Suppressor macrophage treated with lipopolysaccharide for 4 hours (primary cell): ENCODE measurements around the gene ADNP.
"Not testable (repeated sequence)": the region's sequence is repeated elsewhere in the genome, so short reads cannot be mapped to it uniquely, and the experiment has no call there.

Experiments used
- DNase-seq: peaks from one replicate; pipeline ENCODE4 v3.0.0-alpha.2; 2020

The ADNP gene

GRCh38 chr20:50931306-50932015 lies at the start of gene ADNP:
Gene ADNP (minus strand): TSS chr20:50931437. CDS start chr20:50903996, 27,441 bp downstream.
- DNase-seq: peak; percentile 93

- DNase-seq: peak; percentile 95
Observed at GRCh38 chr20:50980071-50980681, 48.9 kb upstream of the ADNP start.

- not testable (repeated sequence) for DNase-seq
Observed at GRCh38 chr20:50978533-50978932, 47.3 kb upstream of the ADNP start.

DNA sequence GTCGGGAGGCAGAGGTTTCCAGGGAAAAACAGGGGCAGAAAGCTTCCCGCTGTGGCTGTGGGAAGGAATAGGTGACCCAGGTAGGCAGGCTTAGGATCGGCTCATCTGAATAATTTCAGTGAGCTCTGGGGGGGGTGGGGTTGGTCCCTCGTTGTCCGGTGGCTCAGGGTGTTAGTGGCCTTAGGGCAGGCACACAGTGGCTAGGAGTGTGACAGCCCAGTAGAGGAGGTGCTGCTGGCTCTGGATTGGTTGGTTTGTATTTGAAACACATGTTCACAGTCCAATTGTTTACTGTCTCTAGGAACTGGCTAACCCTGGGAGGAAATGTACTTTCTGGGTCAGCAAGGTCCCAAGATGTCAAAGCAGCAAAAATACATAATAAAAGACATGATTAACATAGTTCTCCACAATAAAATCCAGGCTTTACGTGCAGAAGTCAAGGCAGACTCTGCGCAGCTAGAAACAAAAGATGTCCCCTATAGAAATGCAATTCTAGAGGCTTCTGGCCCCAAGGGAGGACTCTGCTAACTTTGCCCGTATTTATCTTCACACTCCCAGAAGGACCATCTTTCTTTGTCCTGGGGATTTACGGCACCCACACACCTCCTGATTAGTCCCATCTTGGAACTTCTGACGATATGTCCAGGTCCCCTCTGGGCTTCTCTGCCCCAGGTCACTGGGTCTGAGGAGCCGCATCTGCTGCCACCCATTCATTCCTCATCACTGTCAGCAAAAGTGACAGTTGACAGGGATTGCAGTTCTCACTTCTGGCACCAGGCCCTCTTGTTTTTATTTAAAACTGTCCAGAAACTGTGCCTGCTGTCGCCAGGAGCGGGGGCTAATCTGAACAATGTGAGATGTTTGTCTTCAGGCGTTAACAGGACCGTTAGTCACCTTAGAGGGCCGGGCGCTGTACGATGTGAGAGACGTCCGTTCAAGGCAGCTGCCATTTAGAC lies 46.1 kb upstream of the ADNP start:
- DNase-seq: no peak

DNA sequence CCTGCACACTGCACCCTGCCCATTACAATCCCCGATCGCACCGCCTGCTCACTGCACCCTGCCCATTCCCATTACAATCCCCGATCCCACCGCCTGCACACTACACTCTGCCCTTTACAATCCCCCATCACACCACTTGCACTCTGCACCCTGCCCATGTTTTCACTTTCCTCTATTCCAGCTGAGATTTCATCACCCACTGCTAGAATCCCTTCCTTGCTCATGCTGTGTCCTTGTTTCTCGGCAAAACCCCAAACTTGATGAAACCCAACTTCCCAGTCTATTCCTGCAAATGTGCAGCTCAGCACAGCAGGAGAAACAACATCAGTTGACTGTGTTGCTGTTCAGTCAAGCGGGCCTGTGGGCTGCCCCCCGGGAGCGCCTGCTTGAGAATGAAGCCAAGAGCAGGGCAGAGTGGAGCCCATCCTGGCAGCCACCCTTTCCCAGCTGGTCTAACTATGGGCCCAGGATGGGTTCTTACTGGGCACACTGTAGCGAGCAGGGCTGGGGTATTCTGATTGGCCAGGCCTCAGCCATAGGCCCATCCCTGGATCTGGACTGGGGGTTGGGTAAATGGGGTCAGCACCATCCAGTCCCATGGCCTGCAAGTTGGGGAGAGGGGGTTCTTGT lies 44.6 kb upstream of the ADNP start:
- no peak for DNase-seq

GRCh38 chr20:50969912-50970311 lies 38.7 kb upstream of the ADNP start:
- DNase-seq: no peak

- DNase-seq: no peak
Observed at GRCh38 chr20:50969435-50969834, 38.2 kb upstream of the ADNP start.

GRCh38 chr20:50968289-50968688 lies 37.1 kb upstream of the ADNP start:
- no peak for DNase-seq

- DNase-seq: no peak
Observed at GRCh38 chr20:50967586-50967985, 36.3 kb upstream of the ADNP start.

DNA sequence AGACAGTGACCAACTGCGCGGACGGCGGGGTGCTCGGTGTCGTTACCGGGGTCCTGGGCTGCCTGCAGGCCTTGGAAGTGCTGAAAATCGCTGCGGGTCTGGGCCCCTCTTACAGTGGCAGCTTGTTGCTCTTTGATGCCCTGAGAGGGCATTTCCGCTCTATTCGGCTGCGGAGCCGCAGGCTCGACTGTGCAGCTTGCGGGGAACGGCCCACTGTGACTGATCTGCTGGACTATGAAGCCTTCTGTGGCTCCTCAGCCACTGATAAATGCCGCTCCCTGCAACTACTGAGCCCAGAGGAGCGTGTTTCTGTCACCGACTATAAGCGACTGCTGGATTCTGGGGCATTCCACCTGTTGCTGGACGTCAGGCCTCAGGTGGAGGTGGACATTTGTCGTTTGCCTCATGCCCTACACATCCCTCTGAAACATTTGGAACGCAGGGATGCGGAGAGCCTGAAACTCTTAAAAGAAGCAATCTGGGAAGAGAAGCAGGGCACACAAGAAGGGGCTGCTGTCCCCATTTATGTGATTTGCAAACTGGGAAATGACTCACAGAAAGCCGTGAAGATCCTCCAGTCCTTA lies 28.4 kb upstream of the ADNP start:
- DNase-seq: no peak

- DNase-seq: peak; percentile 97
Observed at GRCh38 chr20:50958615-50959542, 27.6 kb upstream of the ADNP start, which contains the start of gene MOCS3. Gene MOCS3 (plus strand): TSS chr20:50958818. CDS start chr20:50958843, 25 bp downstream.

GRCh38 chr20:50957798-50958614 lies 26.8 kb upstream of the ADNP start, which contains the start of gene DPM1:
Gene DPM1 (minus strand): TSS chr20:50958532. CDS start chr20:50958523, 9 bp downstream.
- DNase-seq: peak; percentile 95

GRCh38 chr20:50957276-50957675 lies 26.0 kb upstream of the ADNP start:
- DNase-seq: peak; percentile 17

DNA sequence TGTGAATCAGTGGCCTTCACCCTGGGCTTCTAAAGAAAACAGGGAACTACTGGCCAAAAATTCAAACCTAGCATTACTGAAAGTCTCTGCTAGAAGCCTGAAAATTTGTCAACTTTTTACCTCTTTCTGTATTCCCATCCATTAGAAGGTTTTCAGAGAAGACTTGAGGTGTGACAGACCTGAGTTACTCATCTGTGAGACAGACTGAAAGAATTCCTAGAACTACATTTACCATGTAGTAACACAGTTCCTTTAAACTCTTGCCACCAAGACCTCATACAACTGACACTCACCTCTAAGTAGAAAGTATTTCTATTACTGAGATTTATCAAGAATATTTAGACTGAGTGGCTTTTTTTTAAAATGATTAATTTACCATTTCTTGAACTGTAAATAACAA lies 22.6 kb upstream of the ADNP start:
- DNase-seq: no peak

DNA sequence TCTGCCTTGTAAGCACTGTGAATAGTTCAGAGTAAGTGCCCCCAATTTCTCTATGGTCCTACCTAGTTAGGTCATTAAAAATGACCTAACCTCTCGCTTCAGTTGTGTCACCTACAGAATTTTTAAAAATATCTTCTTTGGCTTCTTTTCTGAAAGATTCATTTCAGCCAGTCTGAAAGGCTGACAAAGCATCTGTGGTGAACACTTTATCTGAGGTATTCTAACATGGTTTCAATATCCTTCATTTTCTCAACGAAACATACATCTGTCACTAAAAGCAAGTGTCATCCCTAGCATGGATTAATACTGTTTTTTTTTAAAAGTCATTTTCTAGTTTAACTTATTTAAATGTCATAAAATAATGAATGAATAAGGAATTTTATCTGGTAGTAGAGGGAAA lies 22.0 kb upstream of the ADNP start:
- no peak for DNase-seq

- DNase-seq: no peak
Observed at GRCh38 chr20:50948132-50948785, 17.0 kb upstream of the ADNP start.

DNA sequence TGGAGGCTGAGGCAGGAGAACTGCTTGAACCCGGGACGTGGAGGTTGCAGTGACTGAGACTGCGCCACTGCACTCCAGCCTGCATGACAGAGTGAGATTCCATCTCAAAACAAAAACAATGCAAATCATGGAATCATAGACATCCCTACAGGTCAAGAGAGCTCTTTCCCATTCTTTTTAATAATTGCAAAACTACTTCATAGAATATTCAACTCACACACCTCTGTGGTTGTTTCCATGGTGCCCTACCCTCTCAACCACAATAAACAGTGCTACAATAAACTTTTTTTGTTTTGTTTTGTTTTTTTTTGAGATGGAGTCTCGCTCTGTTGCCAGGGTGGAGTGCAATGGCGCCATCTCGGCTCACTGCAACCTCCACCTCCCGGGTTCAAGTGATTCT lies 11.8 kb upstream of the ADNP start:
- no peak for DNase-seq

- DNase-seq: no peak
Observed at GRCh38 chr20:50933589-50933988, 2.4 kb upstream of the ADNP start.

- no peak for DNase-seq
Observed at GRCh38 chr20:50932691-50933280, 1.5 kb upstream of the ADNP start.
